ENCODE results near the gene VRTN. TPM values are rescaled to one million over a fixed set of nuclear protein-coding genes. Genes with fewer than 3 reads are reported as not detected.

Gene VRTN
- total RNA-seq, 1 donor: not detected

DNA sequence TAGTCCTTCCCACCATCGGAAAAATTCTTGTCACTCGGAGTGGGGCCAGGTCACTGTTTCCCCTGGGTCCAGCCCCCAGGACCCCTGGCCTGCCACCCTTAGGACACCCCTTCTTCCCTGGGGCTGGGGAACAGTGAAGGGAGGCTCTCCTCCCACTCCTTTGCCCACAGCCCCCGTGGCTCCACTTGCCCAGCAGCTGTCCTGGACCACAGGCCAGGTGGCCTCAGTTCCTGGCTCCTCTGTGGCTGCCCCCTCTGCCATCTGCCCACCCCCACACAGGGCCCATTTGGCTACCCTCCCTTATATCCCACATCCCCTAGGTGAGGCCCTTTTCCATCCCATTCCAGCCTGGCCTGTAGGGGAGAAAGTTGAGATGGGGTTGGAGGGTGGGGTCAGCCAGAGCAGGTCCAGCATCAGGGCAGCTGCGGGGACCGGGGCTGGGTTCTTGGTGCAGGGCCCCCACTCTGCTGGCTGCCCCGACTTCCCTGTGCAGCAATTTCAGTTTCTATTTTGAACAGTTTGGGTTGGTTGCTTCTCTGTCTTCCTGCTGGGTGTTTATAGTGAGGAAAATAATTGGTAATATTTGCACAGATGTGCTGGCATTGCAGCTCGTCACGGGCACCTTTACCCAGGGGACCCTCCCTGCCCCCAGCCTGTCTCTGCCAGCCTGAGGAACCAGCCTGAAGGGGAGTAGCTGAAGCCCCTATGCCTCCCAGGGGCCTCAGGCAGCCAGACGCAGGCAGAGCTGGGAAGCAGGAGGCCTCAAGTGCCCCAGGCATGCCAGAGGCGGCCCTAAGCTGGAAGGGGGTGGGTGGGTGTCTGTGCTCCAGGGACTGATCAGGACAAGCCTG, 54.4 kb downstream of the VRTN start:
- H3K4me3 ChIP-seq (ENCODE audit: low read depth, low read length): no peak overlapping the region
- no peak for TF ChIP-seq CTCF (IDR thresholded peaks at IDR 0.05; ENCODE audit: insufficient read depth, low read depth, low read length)
- DNase-seq (ENCODE audit: low read depth): no peak

GRCh38 chr14:74403619-74404417, 55.5 kb downstream of the VRTN start:
- no peak for TF ChIP-seq CTCF (IDR thresholded peaks at IDR 0.05; ENCODE audit: insufficient read depth, low read depth, low read length)
- no peak for DNase-seq (ENCODE audit: low read depth)
- H3K4me3 ChIP-seq (ENCODE audit: low read depth, low read length): no peak overlapping the region

- DNase-seq (ENCODE audit: low read depth): no peak
- no peak for TF ChIP-seq CTCF (IDR thresholded peaks at IDR 0.05; ENCODE audit: insufficient read depth, low read depth, low read length)
- H3K4me3 ChIP-seq (ENCODE audit: low read depth, low read length): no peak overlapping the region
Measured at GRCh38 chr14:74404435-74404834, 56.2 kb downstream of the VRTN start.

DNA sequence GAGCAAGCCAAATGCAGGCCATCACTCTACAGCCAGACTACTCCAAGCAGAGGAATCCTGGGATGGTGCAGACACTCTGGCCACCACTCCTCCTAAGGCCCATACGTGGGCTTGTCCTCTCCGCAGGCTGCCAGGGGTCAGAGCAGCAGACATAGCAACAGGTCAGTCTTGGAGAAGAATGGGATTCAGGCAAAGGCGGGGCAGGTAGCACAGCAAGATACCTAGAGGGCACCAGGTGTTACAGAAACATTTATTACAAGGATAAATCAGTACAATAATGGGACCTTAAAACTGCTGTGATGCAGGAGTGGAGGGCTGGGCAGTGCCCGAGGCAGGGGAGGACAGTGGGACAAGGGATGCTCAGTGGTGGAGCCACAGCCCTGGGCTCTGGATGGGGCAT, 57.4 kb downstream of the VRTN start:
- no peak overlapping the region for H3K4me3 ChIP-seq (ENCODE audit: low read depth, low read length)
- DNase-seq (ENCODE audit: low read depth): no peak
- no peak for TF ChIP-seq CTCF (IDR thresholded peaks at IDR 0.05; ENCODE audit: insufficient read depth, low read depth, low read length)

GRCh38 chr14:74407021-74407800, 58.9 kb downstream of the VRTN start:
- DNase-seq (ENCODE audit: low read depth): no peak
- H3K4me3 ChIP-seq (ENCODE audit: low read depth, low read length): no peak overlapping the region
- TF ChIP-seq CTCF (IDR thresholded peaks at IDR 0.05; ENCODE audit: insufficient read depth, low read depth, low read length): no peak

DNA sequence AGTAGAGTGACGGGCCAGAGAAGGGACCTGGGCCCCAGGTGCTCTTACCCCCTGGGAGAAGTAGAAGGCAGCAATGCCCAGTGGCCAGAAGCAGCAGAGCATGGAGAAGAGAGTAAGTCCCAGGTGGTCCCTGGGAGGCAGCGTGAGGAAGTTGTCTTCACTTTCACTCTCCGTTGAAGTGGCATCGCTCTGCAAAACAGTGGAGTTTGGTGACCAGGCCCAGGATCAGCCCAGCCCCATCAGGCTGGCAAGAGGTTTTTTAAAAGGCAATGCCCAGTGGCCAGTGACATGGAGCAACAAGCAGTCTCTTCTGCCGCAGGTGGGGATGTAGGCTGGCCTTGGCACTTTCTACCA, 59.5 kb downstream of the VRTN start:
- DNase-seq (ENCODE audit: low read depth): no peak
- no peak for TF ChIP-seq CTCF (IDR thresholded peaks at IDR 0.05; ENCODE audit: insufficient read depth, low read depth, low read length)
- no peak overlapping the region for H3K4me3 ChIP-seq (ENCODE audit: low read depth, low read length)

Measured in fibroblast of villous mesenchyme (primary cell).